HL-60 (cell line): ENCODE measurements around the gene AK8.

Experiments
- DNase-seq, 2 experiments: peaks; one replicate each; pipeline ENCODE4 v3.0.0-alpha.2; 2010 to 2020; ENCODE audit warnings: low read depth in 1 of 2, low spot score in 1 of 2
- H3K27ac ChIP-seq: fragments of 250-450 bp; sonication (Bioruptor Pico); replicated peaks from 2 replicates; pipeline ENCODE4 v1.5.1; 2020; ENCODE audit warnings: mild to moderate bottlenecking, moderate library complexity
- H3K27me3 ChIP-seq: fragments of 250-450 bp; sonication (Bioruptor Pico); 2 replicates; pipeline ENCODE4 v1.5.1; 2021; ENCODE audit warnings: mild to moderate bottlenecking, moderate library complexity; ENCODE audit not compliant: insufficient read depth, poor library complexity, severe bottlenecking
- H3K4me3 ChIP-seq: replicated peaks from 2 replicates; pipeline ENCODE4 v1.5.1; 2011; ENCODE audit warnings: mild to moderate bottlenecking, control low read depth, low read length; ENCODE audit not compliant: insufficient read depth
- GABPA ChIP-seq: IDR thresholded peaks from 2 replicates; pipeline ENCODE4 v1.6.1; 2012; ENCODE audit warnings: low read depth
- POLR2AphosphoS5 ChIP-seq: IDR thresholded peaks from 2 replicates; pipeline ENCODE4 v1.6.1; 2012; ENCODE audit warnings: low read depth
- SPI1 ChIP-seq: IDR thresholded peaks from 2 replicates; pipeline ENCODE4 v1.6.1; 2012; ENCODE audit warnings: low read depth, mild to moderate bottlenecking, borderline replicate concordance
- long read RNA-seq: library from polyadenylated mRNA; unstranded; transcript quantifications from one replicate; pipeline ENCODE4 v2.0.0, GENCODE V29; 2020
- TF ChIP-seq, protein P1 (sequence below): IDR thresholded peaks from one replicate; pipeline ENCODE4 v1.5.1; 2011; ENCODE audit warnings: low read length, control low read depth, inconsistent platforms; ENCODE audit not compliant: insufficient read depth
- TF ChIP-seq, protein P2 (sequence below): IDR thresholded peaks from 2 replicates; pipeline ENCODE4 v1.6.1; 2012; ENCODE audit warnings: low read depth; ENCODE audit not compliant: insufficient replicate concordance

AK8 gene, protein sequence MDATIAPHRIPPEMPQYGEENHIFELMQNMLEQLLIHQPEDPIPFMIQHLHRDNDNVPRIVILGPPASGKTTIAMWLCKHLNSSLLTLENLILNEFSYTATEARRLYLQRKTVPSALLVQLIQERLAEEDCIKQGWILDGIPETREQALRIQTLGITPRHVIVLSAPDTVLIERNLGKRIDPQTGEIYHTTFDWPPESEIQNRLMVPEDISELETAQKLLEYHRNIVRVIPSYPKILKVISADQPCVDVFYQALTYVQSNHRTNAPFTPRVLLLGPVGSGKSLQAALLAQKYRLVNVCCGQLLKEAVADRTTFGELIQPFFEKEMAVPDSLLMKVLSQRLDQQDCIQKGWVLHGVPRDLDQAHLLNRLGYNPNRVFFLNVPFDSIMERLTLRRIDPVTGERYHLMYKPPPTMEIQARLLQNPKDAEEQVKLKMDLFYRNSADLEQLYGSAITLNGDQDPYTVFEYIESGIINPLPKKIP
- long read RNA-seq, partial matches to known transcripts = 0 of 1 reads
- long read RNA-seq, other reads (novel, unspliced or antisense) = 1 of 1 reads

DNA sequence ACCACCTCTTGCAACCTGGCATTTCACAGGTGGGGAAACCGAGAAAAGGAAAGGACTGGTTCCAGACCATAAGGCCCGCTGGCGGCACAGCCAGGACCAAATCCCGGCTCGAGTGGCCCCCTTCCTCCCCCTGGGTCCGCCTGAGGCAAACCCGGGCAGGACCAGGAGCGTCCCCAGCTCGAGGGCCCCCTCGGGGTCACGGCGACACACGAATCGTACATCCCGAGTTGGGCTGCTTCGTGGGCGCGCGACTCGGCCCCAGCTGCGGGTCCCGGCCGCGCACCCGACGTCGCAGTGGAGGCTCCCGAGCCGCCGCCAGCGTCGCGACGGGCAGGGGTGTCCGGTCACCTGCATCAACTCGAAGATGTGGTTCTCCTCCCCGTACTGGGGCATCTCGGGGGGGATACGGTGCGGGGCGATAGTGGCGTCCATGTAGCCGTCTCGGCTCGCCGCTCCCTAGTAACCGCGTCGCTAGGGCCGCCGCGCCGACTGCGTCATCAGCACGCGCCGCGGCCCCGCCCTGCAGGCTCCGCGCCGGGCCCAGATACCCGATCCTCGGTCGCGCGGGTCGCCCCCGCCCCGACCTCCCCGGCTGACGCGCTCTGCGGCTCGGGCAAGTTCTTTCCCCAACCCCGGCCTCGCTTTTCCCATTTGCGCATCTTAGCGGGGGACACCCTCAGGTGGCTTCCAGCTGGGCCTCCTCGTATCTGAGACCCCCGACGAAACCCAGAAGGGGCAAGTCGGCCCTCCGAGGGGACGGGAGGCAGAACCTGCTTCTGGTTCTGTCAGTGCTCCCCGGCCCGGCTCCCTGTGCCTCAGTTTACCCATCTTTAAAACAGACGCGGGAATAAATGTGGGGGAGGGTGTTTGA lies at the start of gene AK8:
Gene AK8, minus strand, starts transcription at position 461 of the 871 bp plus-strand sequence. Its CDS starts 29 bp downstream, at position 432.
- TF ChIP-seq, protein P1, sequence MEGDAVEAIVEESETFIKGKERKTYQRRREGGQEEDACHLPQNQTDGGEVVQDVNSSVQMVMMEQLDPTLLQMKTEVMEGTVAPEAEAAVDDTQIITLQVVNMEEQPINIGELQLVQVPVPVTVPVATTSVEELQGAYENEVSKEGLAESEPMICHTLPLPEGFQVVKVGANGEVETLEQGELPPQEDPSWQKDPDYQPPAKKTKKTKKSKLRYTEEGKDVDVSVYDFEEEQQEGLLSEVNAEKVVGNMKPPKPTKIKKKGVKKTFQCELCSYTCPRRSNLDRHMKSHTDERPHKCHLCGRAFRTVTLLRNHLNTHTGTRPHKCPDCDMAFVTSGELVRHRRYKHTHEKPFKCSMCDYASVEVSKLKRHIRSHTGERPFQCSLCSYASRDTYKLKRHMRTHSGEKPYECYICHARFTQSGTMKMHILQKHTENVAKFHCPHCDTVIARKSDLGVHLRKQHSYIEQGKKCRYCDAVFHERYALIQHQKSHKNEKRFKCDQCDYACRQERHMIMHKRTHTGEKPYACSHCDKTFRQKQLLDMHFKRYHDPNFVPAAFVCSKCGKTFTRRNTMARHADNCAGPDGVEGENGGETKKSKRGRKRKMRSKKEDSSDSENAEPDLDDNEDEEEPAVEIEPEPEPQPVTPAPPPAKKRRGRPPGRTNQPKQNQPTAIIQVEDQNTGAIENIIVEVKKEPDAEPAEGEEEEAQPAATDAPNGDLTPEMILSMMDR = no peak
- TF ChIP-seq SPI1 = no peak
- no peak for TF ChIP-seq POLR2AphosphoS5
- no peak for TF ChIP-seq GABPA
- TF ChIP-seq, protein P2, sequence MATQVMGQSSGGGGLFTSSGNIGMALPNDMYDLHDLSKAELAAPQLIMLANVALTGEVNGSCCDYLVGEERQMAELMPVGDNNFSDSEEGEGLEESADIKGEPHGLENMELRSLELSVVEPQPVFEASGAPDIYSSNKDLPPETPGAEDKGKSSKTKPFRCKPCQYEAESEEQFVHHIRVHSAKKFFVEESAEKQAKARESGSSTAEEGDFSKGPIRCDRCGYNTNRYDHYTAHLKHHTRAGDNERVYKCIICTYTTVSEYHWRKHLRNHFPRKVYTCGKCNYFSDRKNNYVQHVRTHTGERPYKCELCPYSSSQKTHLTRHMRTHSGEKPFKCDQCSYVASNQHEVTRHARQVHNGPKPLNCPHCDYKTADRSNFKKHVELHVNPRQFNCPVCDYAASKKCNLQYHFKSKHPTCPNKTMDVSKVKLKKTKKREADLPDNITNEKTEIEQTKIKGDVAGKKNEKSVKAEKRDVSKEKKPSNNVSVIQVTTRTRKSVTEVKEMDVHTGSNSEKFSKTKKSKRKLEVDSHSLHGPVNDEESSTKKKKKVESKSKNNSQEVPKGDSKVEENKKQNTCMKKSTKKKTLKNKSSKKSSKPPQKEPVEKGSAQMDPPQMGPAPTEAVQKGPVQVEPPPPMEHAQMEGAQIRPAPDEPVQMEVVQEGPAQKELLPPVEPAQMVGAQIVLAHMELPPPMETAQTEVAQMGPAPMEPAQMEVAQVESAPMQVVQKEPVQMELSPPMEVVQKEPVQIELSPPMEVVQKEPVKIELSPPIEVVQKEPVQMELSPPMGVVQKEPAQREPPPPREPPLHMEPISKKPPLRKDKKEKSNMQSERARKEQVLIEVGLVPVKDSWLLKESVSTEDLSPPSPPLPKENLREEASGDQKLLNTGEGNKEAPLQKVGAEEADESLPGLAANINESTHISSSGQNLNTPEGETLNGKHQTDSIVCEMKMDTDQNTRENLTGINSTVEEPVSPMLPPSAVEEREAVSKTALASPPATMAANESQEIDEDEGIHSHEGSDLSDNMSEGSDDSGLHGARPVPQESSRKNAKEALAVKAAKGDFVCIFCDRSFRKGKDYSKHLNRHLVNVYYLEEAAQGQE = no peak
- H3K27me3 ChIP-seq = no peaks in the 10 kb centered on the region
- DNase-seq = peak; percentile 43 to 49
- peak within 1 kb of the TSS; percentile 71 for H3K27ac ChIP-seq
- H3K4me3 ChIP-seq = peak within 1 kb of the TSS; percentile 83

DNA sequence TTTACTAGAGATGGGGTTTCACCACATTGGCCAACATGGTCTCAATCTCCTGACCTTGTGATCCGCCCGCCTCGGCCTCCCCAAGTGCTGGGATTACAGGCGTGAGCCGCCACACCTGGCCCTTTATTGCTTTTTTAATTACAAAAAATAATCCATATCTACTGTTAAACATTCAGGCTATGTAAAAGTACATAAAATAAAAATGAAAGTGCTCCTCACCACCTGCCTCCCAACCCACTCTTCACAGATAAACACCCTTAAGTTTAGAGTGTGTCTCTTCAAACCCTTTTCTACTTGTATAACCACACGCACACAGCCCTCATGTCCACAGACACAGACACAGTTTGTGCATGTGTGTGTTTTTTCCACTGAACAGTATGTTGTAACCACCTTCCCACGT lies 49.6 kb upstream of the AK8 start:
- Histone ChIP-seq H3K4me3 (no peak overlapping the region), H3K27me3 (no peaks in the 10 kb centered on the region), H3K27ac (no peak overlapping the region)
- TF ChIP-seq GABPA (no peak), SPI1 (no peak), POLR2AphosphoS5 (no peak)
- TF ChIP-seq, protein P1 = no peak
- TF ChIP-seq, protein P2 = no peak
- no peak for DNase-seq

DNA sequence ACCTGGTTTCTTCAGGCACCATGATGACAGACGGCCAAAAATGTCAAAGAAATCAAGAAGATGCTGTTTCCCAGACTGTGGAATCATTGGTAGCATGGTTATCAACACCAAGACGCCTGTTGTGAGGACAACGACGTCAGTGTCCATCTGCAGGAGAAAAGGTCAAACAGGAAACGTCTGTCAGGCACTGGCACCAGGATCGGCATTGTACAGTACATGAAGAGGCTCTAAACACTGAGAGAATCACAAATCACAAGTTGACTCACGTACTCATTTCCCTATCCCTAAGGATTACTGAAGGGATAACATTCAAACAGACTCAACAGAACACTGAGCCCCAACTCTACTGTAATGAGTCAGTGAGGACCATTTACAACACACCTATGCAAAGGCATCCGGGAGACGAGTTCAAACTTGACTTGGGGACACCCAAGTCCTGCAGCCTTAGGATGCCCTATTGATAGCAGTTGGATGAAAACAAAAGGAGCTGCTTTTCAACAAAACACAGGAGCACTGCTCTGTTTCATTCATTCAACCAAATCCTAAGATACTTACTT lies 45.3 kb upstream of the AK8 start:
- no peak overlapping the region for H3K4me3 ChIP-seq
- TF ChIP-seq GABPA (no peak), SPI1 (no peak), POLR2AphosphoS5 (no peak)
- TF ChIP-seq, protein P1 = no peak
- TF ChIP-seq, protein P2 = no peak
- no peak overlapping the region for H3K27ac ChIP-seq
- no peaks in the 10 kb centered on the region for H3K27me3 ChIP-seq
- DNase-seq = no peak
